ENCODE measurements around the gene MRC2.
A peak's percentile ranks its signal among the peaks of the same experiment; 100 is the strongest.
"Not testable (repeated sequence)": the region's sequence is repeated elsewhere in the genome, so short reads cannot be mapped to it uniquely, and the experiment has no call there.

The MRC2 gene

GRCh38 chr17:62627219-62627903 lies at the start of gene MRC2:
Gene MRC2, plus strand, starts transcription at chr17:62627670. Its CDS starts 133 bp downstream, at chr17:62627803.
- peak; percentile 86 for DNase-seq (ENCODE audit: low spot score)

GRCh38 chr17:62578757-62579487 lies 48.5 kb upstream of the MRC2 start:
- DNase-seq (ENCODE audit: low spot score): no peak

- no peak for DNase-seq (ENCODE audit: low spot score)
Measured at GRCh38 chr17:62580947-62581346, 46.5 kb upstream of the MRC2 start.

GRCh38 chr17:62581764-62582163 lies 45.7 kb upstream of the MRC2 start:
- no peak for DNase-seq (ENCODE audit: low spot score)

DNA sequence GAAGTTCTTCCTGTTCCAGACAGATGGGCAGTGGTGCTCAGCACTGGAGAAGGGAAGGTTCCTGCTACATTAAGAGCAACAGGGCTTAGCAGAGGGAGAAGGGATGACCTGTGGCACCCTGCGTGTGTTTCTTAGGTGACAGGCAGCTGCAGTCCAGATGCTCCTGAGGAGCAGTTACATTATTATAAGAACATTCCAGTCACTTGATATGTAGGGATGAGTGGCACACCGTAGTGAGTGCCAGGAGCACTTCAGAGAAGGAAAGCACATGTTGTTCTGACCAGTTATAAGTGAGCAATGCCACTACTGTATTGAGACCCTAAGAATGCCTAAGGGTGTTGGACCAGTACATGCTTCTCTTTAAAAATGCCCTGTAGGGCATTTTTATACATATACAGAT lies 39.9 kb upstream of the MRC2 start:
- no peak for DNase-seq (ENCODE audit: low spot score)

DNA sequence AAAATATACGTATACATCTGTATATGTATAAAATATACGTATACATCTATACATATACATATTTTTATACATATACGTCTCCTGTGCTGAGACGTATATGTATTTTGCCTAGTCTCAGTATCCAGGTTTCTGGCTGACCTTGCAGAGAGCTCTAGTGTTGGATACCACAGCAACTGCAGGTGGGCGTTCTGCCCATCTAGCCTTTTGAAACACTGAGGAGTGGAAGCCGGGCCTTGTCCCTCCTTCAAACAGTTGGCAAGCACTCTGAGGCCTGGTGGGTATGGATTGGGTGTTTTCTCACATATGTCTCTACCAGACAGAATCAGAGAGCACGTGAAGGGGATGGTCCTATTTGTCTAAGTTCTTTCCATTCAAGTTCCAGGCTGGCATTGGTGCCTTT lies 39.4 kb upstream of the MRC2 start:
- no peak for DNase-seq (ENCODE audit: low spot score)

GRCh38 chr17:62591333-62591732 lies 36.1 kb upstream of the MRC2 start:
- DNase-seq (ENCODE audit: low spot score): no peak

DNA sequence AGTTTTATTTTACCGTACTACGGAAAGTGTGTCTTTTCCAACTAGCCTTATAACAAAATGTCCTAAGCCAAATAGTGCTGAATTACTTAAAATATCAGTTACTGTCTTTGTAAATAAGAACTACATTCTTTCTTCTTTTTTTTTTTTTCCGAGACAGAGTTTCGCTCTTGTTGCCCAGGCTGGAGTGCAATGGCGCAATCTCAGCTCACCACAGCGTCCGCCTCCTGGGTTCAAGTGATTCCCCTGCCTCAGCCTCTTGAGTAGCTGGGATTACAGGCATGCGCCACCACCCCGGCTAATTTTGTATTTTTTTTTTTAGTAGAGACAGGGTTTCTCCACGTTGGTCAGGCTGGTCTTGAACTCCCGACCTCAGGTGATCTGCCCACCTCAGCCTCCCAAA lies 35.6 kb upstream of the MRC2 start:
- not testable (repeated sequence) for DNase-seq (ENCODE audit: low spot score)

DNA sequence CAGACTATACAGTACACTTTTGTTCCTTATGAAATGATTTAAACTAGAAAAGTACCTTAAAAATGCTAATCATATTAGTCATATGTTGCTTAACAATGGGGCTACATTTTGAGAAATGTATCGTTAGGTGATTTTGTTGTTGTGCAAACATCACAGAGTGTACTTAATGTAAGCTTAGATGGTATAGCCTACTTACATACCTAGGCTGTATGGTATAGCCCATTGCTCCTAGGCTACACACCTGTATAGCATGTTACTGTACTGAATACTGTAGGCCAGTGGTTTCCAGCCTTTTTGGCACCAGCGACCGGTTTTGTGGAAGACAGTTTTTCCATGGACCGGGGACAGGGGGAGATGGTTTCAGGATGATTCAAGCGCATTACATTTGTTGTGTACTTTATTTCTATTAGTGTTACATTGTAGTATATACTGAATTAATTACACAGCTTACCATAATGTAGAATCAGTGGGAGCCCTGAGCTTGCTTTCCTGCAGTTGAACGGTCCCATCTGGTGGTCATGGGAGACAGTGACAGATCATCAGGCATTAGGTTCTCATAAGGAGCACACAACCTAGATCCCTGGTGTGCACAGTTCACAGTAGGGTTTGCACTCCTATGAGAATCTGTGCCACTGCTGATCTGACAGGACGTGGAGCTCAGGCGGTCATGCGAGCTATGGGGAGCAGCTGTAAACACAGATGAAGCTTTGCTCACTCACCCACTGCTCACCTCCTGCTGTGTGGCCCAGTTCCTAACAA lies 35.0 kb upstream of the MRC2 start:
- no peak for DNase-seq (ENCODE audit: low spot score)

DNA sequence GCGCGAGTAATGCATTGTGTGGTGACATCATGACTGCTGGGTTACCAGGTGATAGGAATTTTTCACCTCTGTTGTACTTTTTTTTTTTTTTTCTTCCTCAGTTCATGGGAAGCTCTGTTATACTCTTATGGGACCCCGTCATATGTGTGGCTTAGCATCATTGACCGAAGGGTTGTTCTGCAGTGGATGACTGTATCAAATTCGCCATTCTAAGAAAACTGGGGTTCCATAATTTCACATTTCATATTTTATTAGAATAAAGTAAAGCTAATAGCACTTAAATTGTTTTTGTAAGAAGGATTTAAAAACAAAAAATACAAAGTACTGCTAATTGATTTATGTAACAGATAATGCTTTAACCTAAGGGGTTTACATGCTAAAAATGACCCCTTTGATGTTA lies 32.0 kb upstream of the MRC2 start:
- no peak for DNase-seq (ENCODE audit: low spot score)

DNA sequence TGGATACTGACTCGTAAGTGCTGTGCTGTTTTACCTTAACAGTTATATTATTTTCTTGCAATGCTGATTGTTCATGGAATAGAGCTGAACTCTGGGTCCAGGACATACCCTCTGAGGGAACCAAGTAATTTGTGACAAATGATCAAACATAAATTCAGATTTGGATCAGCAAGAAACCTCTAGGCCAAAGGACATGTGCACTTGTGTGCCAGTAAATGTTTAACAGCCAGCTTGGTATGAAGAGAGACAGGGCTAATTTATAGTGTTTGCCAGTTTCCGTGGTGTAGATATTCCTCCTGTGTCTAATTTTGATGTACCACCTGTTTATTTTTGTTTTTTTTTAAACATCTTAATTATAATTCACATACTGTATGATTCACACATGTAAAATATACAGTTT lies 30.8 kb upstream of the MRC2 start:
- no peak for DNase-seq (ENCODE audit: low spot score)

GRCh38 chr17:62597150-62597549 lies 30.3 kb upstream of the MRC2 start:
- DNase-seq (ENCODE audit: low spot score): no peak

GRCh38 chr17:62597920-62598319 lies 29.6 kb upstream of the MRC2 start:
- no peak for DNase-seq (ENCODE audit: low spot score)

- no peak for DNase-seq (ENCODE audit: low spot score)
Measured at GRCh38 chr17:62599964-62600657, 27.4 kb upstream of the MRC2 start.

- no peak for DNase-seq (ENCODE audit: low spot score)
Measured at GRCh38 chr17:62600805-62601204, 26.7 kb upstream of the MRC2 start.

GRCh38 chr17:62601471-62601870 lies 26.0 kb upstream of the MRC2 start:
- DNase-seq (ENCODE audit: low spot score): no peak

GRCh38 chr17:62603783-62604182 lies 23.7 kb upstream of the MRC2 start:
- DNase-seq (ENCODE audit: low spot score): not testable (repeated sequence)

GRCh38 chr17:62605588-62605987 lies 21.9 kb upstream of the MRC2 start:
- DNase-seq (ENCODE audit: low spot score): no peak

- no peak for DNase-seq (ENCODE audit: low spot score)
Measured at GRCh38 chr17:62611292-62611691, 16.2 kb upstream of the MRC2 start.

DNA sequence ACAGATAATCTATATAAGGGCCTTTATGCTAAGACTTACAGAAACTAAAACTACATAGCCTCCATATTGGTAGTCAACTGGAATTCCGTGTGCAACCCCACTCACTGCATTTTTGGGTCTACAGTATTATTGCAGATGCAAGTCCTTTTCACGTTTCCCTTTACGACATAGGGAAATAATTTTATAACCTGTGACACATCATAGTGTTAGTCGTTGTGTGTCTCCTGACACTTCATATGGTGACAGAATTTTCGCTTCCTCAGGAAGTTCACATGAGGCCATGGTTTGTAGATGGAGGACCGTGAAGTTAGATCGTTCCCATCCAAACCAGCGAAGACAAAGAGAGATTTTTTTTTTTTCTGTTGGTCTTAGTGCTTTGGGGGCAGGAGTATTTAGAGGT lies 15.7 kb upstream of the MRC2 start:
- no peak for DNase-seq (ENCODE audit: low spot score)

- not testable (repeated sequence) for DNase-seq (ENCODE audit: low spot score)
Measured at GRCh38 chr17:62612289-62612688, 15.2 kb upstream of the MRC2 start.

DNA sequence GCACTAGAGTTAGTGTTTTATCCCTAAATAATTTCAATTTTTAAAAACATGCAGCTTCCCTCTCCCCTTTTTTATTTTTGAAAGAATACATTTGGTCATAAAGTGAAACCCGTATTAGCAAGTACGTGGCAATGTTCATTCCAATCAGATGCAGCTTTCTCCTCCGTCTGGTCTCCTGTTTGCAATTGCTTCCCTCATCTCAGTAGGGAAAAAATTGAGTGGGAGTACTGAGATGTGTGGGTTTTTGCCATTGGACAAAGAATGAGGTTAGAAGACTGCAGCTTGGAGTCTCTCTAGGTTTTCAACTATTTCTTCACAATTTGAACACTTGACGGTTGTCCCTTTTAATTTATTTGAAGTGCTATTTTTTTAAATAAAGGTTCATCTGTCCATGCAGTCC lies 14.4 kb upstream of the MRC2 start:
- not testable (repeated sequence) for DNase-seq (ENCODE audit: low spot score)

Data from AG08396 (cell line).